Amniotic epithelial cell (primary cell): ENCODE results near the gene TDRD15.
"Not testable (repeated sequence)": the region's sequence is repeated elsewhere in the genome, so short reads cannot be mapped to it uniquely, and the experiment has no call there.

Experiments used
- DNase-seq: peaks from one replicate; pipeline ENCODE4 v3.0.0-alpha.2; 2010; ENCODE audit warnings: low read depth

TDRD15 gene

DNA sequence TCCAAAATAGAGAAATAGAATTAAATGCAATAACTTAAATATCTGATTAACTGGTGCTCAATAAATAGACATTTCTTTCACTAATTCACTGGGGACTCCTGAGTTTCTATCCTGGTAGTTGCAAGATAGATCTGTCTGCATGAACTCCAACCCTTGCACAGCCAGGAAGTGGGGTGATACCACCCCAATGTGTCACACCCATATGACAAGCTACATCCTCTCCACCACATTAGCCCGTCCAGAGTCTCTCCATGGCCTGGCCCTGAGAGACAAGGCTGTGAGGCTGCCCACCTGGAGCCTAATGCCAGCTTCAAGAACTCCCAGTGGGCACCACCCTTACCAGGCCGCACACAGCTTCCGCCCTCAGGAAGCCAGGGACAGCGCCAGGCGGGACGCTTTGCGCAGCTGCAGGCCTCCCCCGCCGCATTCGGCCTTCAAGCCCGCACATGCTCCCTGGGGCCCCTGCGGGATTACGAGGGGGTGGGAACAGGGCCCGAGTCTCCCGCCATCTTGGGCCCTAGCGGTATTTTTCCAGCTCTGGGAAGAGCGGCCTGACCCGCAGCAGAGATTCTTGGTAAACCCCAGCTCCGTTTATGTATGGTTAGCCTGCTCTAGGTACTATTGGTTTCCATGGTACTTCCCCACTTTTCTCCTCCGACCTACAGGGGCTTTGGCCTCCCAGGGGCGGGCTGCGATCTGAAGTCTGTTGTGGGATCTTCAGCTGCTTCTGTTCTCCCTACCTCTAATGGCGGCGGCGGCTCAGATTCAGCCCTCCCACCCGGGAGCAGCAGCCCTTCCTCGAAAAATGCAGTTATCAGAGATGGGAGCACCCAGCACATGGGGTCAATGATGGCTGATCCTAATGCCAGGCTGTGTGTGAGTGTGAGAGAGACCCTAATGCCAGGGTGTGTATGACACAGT is at the start of gene TDRD15:
TDRD15 (plus strand) TSS at position 496 of the 921 bp plus-strand sequence. CDS start 13,500 bp downstream, outside the sequence.
- DNase-seq, result no peak

DNA sequence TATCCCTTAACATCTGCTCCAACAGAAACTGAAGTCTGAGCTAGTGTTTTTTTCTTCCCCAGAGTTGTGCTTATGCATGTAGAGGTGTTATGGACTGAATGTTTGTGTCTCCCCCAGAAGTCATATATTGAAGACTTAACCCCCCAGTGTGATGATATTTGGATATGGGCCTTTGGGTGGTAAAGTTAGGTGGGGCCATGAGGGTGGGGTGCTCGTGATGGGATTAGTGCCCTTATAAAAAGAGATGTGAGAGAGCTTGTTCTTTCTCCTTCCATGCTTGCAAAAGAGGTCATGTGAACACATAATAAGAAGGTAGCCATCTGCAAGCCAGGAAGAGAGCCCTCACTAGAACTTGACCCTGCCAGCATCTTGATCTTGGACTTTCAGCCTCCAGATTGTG is 45.5 kb upstream of the TDRD15 start:
- DNase-seq, result no peak

DNA sequence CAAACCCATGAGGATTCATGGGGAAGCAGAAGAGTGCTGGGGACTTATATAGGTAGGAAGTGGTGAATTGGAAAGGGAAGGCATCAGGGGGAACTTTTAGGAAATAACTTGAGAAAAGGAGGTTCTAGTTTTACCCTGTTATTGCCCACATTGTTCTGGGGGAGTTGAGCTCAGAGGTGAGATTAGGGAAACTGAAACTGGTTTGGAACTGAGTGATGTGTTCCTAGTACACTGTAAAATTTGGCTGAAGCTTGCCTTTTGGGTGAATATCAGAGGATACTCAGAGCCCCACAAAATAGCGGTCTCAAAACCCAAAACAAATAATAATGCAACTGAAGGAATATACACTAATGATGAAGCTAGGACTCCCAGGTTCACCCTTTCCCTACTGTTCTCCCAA is 40.3 kb upstream of the TDRD15 start:
- DNase-seq, result no peak

DNA sequence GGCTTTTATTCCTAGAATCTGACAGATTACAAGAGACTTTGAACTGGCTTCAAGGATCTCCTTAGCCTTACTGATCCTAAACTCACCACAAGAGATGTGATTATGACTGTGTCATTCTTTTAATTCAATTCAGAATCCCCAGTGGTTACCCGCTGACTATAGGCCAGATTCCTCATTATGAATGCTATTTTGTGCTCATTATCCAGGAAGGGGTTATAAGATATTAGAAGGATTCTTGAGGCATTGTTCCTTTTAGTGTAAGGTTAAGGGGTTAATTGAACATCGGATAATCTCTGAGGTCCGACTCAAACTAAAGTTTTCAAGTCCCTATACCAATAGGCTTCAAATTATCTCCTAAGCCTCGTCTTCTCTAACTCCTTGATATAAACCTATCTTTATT is 39.4 kb upstream of the TDRD15 start:
- DNase-seq, result no peak

DNA sequence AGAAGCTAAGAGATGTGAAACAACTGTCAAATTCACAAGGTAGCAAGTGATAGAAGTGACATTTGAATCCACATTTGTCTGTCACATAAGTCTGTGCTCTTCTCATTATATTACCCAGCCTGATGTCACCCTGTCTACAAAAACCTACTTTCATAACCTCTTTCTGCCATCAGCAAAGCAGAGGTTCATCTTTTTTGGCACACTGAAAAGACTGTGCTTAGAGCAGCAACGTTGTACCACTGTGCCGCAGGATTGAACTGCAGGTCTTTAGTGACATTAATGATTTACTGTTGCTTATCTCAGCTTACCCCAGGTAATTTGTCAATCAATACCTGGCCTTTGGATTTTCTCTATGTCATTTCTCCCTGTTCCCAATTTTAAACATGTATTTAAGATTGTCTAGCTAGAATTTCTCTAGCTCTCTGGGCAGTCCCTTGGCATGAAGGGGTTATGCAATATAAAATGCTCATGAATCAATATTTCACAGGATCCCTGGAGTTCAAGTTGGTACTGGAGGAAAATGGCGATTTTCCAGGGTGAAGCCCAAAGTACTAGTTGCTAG is 31.4 kb upstream of the TDRD15 start:
- DNase-seq, result no peak

DNA sequence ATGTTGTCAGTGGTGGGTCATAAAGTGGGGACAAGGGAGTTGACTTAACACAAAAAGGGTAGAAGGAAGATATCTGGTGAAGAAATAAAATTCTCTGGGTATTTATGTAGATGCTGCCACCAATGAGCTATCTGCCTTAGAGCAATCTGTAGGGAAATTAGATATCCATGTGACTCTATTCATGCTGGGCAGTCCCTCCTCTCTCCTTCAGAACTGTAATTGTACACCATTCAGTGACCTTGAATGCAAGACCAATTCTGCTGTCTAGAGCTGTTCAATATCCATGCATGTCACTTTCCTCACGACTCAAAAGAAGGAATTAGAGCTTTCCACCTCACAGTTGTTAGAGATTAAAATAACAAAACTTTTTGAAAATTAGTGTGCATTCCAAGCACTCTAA is 28.6 kb upstream of the TDRD15 start:
- DNase-seq, result no peak

DNA sequence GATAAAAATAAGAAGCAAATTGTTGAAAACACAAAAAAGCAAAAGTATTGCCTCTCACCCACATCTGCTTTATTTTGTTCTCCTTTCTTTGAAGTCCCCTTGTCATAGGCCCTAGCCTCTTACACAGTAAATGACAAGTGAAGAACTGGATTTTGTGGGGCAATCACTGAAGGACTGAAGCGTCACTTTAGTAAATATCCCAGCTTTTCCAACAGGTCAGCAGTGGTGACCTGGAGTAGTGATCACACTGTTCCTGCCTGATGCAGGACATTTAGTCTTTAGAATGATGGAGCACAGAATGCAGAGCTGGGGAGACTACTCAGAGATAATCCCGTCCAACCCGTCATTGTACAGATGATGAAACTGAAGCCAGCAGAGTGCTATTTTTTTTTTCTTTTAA is 28.1 kb upstream of the TDRD15 start:
- no peak for DNase-seq

DNA sequence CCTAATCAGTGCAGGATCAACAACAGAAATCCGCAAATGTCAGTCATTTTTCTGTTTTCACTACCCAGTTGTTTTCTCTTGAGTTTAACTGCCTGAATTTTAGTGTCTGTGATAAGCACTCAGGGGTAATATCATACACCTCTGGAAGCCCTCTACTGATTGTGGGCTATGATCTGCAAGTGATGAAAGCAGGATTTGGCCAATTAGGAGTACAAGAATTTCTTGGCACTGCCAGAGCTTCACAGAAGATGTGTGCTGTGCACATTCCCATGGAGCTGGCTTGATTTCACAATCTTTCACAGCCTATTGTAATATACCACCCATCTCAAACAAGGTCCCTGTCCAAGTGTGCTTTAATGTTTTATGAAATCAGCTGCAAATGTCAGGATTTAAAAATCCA is 27.3 kb upstream of the TDRD15 start:
- DNase-seq, result no peak

DNA sequence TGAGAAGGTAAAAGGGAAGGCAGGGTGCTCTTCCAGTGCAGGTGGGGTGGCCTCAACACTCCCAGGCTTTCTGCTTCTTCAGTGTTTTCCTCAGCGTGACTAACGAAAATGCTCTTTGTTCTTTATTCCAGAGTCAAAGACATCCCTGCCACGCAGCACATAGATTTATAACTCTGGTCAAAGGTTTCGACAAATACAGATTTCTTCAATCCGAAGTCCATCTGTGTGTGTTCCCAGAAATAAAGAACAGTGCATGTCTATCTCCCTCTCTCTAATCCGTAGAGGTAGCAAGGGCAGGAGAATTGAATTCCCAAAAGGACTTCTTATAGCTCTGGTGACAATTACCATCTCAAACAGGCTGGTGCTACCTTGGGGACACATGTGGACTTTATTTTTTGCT is 26.4 kb upstream of the TDRD15 start:
- DNase-seq, result no peak

DNA sequence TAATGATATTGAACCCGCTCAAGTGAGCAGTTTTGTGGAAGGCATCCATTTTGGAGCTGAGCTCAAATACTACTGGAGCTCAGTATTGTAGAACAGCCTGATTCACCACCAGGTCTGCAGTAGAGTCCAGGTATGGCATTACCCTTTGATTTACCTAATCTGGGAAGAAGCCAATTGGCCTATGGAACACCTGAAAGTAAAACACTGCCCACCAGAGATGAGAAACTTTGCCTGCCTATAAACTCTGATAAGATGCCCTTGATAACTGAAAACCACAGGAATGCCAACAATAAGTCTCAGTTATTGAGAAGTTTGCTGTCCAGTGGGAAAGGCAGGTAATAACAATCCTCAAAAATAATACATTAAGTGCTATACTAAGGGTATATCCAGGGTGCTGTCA is 25.5 kb upstream of the TDRD15 start:
- DNase-seq, result no peak

DNA sequence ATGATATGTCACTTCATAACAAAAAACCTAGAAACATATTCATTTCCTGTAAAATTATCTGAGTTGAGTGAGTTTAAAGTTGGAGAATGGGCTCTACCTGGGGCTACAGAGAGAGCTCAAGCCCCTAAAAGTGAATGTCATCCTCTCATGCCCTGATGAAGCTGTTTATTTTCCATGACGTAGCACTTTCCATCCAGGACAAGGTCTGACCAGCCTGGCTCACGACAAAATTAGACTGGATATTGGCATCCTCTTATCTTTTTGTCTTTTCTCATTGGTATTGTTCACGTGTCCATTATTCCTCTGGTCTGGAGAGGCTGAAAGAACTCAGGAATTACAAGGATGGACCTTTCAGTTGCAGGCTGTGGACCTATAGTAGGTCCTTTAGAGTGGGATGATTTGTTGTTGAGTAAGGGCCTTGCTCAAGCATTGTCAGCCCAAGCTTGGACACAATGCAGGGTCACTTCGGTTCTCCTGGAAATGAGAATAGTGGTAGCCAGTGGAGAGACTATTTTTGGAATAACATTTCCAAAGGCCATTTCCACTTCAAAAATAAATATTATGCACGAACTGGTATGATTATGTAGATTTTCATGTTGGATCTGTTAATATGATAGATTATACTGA is 24.4 kb upstream of the TDRD15 start:
- DNase-seq, result no peak

DNA sequence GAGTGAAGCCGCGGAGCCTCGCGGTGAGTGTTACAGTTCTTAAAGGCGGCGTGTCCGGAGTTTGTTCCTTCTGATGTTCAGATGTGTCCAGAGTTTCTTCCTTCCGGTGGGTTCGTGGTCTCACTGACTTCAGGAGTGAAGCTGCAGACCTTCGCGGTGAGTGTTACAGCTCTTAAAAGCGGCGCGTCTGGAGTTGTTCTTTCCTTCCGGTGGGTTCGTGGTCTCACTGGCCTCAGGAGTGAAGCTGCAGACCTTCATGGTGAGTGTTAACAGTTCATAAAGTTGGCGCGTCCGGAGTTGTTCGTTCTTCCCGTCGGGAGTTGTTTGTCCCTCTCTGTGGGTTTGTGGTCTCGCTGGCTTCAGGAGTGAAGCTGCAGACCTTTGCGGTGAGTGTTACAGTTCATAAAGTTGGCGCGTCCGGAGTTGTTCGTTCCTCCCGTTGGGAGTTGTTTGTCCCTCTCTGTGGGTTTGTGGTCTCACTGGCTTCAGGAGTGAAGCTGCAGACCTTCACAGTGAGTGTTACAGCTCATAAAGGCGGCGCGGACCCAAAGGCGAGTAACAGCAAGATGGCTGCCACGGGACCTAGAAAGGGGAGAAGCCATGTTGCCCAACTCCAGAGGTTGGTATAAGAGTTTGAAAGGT is 22.1 kb upstream of the TDRD15 start:
- not testable (repeated sequence) for DNase-seq

DNA sequence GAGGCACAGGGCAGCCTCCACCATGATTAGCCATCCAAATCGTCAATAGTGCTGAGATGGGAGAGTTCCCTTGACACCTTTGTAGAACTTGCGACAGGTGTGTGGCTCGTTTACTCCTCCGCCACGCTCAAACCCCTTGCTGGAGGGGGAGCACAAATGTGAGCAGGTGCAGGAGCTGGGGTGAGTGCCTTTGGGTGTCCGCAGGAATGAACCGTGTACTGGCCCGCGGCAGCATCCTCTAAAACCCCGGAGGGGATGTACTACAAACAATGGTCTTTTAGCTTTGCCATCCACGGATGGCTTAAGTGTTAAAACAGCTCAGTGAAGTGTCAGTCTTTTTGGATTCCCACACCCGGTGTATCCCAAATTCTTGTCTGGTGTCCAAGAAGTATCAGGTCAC is 21.4 kb upstream of the TDRD15 start:
- DNase-seq, result no peak

DNA sequence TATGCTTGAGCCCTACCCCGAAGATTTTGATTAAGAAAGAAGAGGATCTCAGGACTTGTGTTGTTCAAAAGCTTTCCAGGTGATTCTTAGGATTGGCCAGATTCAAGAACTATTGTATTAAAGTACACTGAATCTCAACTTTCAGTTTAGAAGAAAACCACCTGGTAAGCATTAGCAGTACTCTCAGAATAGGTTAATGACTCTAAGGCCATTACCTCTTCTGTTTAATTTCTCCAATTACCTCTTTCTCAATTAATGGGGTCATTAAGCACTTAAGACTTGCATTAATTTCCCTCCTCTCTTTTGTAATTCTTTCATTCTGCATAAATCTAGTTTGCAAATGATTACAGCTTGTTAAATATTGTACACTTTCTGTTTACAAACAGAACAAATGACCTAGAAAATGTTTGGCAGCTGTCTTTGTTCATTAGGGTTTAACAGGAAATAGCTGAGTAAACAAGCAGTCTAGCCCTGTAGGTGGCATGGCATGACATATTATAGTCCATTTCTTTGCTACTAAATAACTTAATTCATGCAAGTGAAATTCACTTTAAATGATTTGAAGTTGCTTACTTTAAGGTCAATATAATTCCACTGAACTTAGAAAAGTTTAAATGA is 20.4 kb upstream of the TDRD15 start:
- DNase-seq, result no peak

DNA sequence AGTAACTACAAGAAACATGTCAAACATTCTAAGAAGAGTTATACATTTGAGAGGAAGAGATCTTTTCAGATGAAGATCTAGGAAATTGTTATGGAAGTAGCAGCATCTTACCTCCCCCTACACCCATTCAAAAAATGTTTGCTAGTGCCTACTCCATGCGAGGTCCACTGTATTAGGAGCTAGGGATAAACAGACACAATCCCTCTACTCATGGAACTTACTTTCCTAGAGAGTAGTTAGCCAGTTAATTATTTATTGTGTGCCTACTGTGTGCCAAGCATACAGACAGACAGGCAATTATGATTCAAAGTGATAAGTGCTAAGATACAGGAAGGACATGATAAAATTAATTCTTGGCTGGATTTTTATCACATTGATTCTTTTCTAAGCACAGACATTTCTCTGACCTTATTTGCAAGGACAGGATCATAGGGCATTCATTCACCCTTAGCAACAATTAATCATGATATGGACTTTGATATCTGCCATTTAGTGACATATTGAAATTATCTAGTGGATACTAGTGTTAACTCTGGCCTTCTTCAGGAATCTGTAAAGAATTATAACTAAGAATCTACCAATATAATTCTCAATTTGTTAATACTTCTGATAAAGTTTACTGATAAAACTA is 19.6 kb upstream of the TDRD15 start:
- no peak for DNase-seq

DNA sequence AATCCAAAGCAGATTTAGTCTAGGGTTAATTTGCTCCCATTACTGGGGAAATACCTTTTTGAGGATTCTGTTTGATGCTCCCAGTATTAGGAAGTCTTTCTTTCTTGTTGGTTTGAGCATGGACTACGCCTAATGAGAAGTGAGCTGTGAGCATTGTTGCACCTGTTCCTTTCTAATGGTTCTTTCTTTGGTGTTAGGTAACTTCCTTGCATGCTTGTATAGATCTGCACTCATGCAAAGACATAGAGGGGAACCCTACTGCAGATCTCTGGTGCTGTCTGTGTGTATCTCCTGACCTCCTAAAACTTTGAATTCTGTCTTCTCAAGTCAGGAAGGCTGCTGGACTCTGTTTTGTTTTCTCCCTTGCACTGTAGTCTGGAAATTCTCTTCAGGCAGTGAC is 12.8 kb upstream of the TDRD15 start:
- no peak for DNase-seq

DNA sequence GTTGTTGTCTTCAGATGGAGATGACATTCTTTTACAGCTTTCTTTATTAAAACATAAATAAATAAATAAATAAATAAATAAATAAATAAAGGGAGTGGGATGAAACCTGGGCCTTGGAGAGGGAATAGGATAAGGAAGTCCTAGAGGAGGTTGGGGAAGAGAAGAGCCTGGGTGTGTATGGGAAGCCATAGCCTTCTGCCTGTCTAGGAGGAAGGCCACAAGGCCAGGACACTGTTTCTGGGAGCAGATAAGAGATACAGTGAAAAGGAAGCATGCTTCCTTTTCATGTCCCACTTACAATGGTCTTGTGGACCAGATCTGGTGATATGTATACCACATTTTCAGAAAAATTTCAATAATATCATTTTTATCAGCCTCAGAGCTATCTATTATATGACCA is 6.1 kb upstream of the TDRD15 start:
- no peak for DNase-seq

DNA sequence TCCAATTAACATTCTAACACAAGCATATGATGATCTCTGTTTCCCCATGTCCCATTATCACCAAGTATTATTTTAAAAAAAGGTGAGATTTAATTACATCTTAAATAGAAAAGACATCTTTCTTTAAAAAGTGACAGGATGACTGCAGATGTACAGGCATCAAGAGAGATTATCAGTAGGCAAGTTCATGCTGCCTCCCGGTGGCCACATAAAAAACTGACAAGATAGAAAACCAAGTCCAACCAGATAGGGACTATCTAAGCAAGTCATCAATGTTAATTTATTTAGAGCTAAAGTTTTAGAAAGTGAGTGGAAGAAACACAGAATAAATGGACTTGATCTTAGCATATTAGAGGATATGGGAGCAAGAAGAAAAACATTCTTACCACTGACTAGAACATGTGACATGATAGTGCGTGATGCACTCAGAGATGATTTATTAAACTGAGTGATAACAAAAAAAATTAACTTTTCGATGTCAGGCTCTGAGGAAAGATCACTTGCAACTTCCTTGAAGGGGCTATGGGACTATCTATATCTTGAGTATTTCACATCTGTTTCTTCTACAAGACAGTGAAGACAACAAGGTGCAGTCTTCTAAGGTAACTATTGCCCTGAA is 5.4 kb upstream of the TDRD15 start:
- DNase-seq, result peak; percentile 18

DNA sequence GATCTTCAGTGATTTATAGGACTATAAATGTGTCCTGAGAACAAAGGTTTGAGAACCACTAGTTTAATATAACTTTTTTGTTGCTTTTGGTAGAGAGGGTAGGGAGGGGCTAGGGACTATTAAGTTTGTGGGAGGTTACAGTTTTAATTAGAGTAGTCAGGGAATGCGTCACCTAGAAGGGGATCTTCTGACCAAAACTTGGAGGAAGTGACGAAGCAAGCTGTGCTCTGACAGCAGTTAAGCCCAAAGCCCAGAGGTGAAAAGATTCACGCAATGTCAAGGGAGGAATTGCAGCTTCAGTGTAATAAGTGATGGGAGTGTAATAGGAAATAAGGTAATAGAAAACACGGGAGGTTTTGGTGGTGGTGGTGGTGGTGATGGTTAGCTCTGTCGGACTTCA is 8.1 kb downstream of the TDRD15 start:
- no peak for DNase-seq

DNA sequence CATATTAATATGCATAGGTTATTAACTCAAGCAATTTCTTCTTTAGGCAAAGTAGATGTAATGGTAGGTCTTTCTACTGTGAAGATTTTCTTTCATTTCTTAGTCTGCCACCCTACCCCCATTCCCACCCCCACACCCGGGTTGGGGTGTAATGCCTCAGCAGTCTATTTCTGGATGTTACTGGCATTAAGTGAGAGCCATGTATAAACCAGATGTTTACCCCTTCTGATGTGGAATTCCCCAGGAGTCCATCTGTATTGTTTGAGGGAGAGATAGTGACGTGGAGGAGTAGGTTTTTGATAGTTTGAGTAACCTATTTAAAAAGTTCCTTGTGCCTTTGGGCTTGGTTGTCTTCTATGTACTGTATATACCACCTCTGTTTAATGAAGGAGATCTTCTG is 11.8 kb downstream of the TDRD15 start:
- no peak for DNase-seq

DNA sequence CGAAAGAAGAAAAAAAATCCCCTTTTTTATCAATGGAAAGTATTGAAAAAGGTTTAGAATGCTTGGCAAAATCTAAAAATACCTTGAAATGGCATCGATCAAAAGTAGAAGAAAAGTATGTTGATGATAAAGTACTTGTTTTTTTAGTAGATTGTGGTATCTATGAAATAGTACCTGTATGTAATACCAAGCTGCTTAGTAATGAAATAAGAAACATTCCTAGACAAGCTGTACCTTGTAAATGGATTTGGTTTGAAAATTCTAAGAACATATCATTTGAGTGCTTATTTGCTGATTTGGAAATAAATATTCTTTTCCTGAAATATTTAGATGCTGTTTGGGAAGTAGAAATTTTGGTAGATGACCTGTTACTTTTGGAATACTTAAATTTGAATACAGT is 18.4 kb downstream of the TDRD15 start:
- DNase-seq, result no peak
